Tibial nerve (tissue), 4 donors: ENCODE results near the gene MGLL.

Experiments used
- CTCF ChIP-seq, 5 experiments: fragments of 200-600 bp in 3 of 5; fragments of 450-650 bp in 2 of 5; sonication (generic) in 3 of 5; IDR thresholded peaks; one replicate each; pipeline ENCODE4 v1.5.1; 2016 to 2019; ENCODE audit warnings: antibody characterized with exemption in 5 of 5, mild to moderate bottlenecking in 3 of 5, moderate library complexity in 2 of 5
- EP300 ChIP-seq, 2 donors: sonication (generic); formaldehyde crosslinking; IDR thresholded peaks; one replicate each; pipeline ENCODE4 v1.6.1; 2017; ENCODE audit warnings: antibody characterized with exemption in 2 of 2, mild to moderate bottlenecking in 1 of 2

- no peak for TF ChIP-seq CTCF (IDR thresholded peaks at IDR 0.05)
- no peak for TF ChIP-seq EP300 (IDR thresholded peaks at IDR 0.05)
Observed at GRCh38 chr3:127790882-127791183, 31.5 kb downstream of the MGLL start.
